GM19468 (cell line): ENCODE results near the gene MIS18A.
A peak's percentile ranks its signal among the peaks of the same experiment; 100 is the strongest.

Experiments
- ATAC-seq: cut with Tn5 transposase; IDR thresholded peaks from one replicate; pipeline ENCODE4 v1.9.1; 2021; ENCODE audit warnings: mild to moderate bottlenecking, moderate library complexity, moderate number of reproducible peaks; ENCODE audit not compliant: unreplicated experiment; ENCODE audit errors: extremely low read depth

MIS18A gene

DNA sequence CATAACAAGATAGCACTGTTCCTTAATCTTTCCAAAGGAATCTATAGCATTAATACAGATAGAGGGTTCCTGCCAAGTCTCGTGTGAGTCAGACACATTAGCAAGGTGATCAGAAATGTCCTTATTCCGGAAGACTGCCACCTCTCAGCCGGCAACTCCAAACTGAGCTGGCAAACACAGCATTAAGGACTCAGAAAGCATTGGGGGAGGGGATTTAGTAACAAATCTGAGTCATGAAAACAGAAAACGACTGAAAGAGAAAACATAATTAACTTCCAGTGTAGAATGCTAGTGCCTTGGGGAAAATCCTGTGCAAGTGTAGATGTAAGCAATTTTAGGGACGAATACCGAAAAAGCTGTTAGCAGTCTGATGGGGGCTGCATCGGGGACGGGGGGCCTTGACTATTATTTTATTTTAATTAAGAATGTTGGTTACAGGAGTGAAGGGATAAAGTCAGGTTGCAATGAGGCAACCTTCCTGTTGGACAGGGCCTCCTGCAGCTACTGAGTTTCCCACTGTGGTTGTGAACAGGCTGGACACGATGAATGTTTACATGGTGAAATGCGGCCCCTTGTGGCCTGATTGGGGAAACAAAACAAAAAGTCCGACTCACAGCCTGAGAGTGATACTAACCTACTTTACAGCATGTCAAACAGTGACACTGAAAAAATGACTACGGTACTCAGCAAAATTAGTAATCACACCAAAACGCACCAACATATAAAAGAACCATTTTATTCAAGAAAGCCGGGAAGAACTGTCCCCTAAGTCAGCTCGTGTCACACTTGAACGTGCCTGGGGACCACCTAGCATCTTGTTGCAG lies 20.7 kb downstream of the MIS18A start:
- peak; percentile 58 for ATAC-seq

DNA sequence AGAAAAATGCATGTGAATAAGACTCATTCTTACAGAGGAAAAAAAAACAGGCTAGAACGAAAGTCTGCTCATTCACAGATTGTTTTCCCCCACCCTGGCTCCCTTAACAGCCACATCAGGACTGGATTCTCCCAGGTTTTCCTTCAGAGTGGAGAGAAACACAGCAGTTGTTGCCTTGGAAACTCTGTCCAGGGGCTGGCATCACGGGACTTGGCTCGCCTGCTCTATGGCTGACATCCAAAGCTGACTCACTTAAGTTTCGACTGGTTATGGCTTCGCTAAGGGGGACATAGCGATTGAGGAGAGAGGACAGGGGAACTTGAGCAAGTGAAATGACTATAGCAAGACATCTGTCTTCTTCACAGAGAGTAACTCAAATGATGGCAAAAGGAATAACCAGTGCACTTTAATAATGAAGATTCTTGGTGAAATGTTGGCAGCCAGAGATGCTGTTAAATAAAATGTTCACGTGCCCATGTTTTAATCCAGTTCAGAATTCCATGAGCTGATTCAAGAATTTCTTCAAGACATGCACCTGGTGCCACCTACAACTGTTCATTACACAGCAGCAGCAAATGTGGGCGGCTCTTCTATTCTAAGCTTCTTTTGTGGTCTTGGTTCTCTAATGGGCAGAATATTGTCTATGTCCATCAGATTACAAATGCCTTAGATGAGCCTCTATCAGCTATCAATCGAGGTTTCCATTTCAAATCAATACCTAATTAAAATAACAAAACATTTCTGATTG lies 21.8 kb downstream of the MIS18A start:
- no peak for ATAC-seq

DNA sequence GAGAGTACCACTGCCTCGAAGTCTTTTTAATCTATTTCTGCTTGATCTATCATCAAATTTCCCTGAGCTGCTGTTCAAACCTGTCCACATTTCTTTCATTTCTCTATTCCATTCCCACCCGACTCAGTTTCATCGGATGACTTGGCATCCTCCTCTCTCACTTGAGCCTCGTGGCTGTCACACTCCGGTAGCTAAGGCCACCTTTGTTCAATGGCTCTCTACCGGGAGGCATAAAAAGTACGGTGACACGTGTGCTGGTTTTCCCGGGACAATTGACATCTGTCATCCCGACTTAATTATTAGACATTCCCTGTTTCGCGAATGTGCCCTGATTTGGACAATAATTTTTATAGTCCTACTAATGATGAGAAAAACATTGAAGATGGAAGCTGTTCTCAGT lies 22.6 kb downstream of the MIS18A start:
- ATAC-seq = no peak

DNA sequence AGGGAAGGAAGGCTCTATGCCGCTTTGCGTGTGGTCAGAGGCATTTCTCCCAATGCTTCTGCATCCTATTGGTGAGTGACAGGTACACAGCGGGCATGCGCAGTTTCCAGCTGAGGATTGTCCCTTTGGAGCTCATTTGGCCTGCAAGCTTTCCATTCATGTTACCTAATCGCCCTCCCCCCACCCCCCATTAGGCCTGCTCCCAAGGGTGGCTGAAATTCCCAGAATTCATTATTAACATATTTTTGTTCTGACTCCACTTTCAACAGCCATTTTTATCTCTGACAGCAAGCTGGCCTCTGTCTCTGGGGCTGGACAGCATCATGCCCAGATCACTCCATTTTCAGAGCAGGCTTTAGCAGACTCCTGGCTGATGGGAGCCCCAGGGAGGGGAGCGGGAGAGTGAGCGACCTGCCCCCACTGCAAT lies 25.6 kb downstream of the MIS18A start:
- ATAC-seq = no peak

DNA sequence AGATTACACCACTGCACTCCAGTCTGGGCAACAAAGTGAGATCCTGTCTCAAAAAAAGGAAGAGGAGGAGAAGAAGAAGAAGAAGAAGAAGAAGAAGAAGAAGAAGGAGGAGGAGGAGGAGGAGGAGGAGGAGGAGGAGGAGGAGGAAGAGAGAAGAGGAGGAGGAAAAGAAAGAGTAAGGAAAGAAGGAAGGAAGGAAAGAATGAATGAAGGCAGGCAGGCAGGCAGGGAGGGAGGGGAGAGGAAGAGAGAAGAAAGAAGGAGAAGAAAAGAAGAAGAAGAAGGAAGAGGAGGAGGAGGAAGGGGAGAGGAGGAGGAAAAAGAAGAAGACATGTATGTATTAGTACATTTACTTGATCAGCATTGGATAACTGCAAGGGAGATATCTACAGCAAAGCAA lies 26.7 kb downstream of the MIS18A start:
- ATAC-seq = no peak

DNA sequence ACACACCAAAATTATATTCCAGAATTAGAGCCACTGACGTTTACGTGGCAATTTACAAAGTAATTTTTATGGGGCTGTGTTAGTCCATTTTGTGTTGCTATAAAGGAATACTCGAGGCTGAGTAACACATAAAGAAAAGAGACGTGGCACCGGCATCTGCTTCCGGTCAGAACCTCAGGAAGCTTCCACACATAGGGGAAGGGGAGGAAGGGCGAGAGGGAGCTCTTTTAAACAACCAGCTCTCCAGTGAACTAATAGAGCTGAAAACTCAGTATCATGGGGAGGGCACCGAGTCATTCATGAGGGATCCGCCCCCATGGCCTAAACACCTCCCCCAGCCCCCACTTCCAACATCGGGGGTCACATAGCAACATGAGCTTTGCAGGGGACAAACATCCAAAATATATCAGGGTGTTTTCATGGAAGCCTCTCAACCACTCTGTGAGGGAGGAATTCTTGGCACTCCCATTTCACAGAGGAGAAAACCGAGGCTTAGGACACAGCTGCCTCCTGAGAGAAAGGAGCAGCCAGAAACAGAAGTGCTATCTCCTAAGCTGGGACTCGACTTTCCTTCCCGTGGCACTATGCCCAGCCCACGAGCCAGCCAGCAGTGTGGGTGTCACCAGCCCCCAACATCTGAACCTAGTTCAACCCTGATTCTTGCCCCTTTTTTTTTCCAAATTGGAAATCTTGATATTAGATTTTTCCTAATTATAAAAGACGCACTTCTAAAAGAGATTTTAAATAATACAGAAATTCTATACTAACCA lies 29.2 kb downstream of the MIS18A start:
- ATAC-seq = no peak

DNA sequence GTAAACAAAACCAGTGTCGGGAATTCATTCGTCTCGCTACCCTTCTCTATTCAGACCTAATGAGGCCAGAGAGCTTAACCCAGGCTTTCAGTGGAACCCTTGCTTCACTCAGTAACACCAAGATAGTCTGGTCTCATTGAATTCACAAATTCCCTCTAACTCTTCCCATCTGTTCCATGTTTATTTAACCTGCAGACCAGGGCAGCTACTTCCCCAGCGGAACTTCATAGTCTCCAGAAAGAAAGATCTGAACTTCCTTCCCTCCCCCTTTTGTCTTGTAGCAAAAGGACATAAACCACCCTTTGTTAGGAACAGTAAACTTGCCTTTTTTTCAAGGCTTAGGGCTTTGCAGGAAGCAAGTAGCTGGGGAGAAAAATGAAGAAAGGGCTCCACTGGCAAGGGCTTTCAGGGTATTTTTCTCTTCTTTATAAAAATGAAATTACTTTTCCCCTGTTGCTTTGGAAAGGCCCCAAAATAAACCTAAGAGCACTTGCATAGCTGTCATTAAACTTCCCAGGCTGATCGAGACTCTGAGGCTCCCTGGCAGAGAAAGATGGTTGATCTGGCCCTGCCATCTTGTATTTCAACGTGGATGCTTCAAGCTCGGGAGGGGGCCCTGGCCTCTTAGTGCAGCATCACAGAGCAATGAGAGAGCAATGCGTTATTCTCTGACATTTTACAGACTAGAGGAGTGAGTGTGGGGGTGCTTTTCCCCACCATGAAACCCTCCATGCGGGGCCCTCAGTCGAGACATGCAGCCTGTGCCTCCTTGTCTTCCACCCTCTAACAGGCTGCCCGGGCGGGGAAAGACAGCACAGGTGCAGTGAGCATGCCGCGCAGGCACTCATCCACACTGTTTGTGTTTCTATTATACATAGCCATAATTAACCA lies 30.0 kb downstream of the MIS18A start:
- no peak for ATAC-seq

DNA sequence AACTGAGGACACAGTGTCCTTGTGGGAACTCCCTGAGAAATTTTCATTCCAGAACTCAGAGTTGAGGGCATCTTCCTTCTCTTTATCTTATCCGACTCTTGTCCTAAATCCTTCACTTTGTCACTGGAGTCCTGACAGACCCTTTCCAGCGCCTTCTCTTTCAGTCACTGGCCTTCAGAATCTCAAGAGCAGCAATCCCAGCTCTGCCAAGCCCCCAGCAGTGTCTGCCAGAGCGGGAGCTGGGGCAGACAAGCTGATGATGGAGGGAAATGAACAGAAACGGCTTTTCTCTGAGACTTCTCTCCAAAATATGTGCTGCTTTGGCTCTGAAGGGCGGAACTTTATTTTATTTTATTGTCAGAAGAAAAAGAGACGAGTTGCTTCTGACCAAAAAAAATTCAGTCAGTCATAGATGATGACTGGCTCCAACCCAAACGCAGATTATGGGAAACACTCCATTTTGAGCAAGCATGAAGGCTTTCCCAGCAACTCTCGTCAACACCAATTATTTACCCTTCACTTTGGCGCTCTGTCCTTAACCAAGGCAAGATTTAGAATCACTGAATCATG lies 32.2 kb downstream of the MIS18A start:
- ATAC-seq = no peak

DNA sequence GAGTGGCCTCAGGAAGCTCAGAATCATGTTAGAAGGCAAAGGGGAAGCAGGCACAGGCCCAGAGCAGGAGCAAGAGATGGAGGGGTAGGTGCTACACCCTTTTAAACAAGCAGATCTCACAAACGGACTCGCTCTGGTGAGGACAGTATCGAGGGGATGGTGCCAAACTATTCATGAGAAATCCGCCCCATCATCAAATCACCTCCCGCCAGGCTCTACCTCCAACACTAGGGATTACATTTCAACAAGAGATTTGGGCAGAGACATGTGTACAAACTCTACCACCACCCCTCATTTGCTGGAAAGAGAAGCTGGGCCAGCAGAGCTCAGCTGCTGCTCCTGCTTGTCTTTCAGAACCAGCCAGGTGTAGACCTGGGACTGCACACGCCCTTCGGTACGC lies 32.9 kb downstream of the MIS18A start:
- no peak for ATAC-seq

DNA sequence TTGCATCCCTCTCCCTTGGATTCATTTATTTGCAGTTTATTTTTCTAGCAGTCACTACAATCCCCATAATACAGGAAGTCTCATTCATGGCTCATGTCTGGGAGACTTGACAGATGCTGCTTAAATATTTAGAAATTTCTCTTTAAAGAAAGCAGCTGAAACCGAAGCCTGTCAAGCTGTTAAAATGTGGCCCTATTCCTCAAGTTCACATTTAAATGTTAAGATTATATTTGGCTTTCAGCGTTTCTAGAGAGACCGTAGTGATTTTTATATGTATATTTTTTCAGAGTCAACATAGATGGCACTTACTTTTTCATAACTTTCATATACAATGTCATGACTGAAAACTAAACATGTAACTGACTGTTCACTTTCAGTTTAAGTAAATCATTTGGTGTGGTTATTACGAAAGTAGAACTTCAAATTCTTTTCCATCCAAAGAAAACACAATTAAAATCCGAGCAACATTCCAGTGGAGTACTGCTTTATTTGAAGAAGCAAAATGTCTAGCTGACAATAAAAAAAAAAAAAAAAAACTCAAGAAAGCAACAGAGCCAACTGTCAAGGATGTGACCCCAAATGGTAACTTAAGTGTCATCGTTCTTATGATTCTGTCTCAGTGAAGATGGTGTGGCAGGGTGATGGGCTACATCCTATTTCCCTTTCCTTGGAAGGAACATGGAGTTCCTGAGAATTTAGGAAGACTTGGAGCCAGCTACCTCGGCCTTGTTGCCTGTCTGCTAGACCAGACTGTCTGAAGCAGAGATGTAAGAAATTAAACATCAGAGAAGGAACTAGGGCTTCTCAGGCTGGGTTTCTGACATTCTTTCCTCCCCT lies 37.8 kb downstream of the MIS18A start:
- no peak for ATAC-seq

DNA sequence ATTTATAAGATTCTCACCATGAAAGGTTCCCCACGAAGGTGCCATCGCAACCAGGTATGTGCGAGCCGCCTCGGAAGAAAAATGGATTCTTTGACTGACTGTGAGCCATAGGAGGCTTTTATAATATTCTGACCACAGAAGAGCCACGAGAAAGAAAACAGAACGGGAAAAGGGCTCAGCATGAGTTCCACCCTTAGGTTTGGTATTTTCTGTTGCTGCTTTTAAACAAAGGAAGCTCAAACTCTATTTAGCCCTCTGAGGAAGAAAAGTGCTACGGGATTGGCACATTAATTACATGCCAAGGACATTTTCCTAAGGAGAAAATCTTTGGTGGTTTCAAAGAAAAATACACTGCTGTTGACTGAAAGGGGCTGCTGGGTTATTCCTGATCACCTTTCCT lies 39.3 kb downstream of the MIS18A start:
- ATAC-seq = no peak

DNA sequence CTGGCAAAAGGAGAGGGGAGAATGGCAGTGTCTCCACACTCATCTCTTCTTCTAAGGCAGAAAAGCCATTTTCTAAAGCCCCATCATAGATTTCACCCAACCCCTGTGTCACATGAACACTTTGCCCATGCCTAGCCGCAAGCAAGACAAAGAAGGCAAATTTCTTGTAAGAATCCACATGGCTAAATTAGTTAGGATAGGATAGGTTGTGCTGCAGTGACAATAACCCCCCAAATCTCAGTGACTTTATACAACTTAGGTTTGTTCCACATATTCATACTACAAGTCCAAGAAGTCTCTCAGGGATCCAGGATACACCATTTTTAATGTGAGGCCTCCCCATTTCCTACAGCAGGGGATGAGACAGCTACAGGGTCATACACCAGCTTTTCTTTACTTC lies 40.8 kb downstream of the MIS18A start:
- no peak for ATAC-seq

DNA sequence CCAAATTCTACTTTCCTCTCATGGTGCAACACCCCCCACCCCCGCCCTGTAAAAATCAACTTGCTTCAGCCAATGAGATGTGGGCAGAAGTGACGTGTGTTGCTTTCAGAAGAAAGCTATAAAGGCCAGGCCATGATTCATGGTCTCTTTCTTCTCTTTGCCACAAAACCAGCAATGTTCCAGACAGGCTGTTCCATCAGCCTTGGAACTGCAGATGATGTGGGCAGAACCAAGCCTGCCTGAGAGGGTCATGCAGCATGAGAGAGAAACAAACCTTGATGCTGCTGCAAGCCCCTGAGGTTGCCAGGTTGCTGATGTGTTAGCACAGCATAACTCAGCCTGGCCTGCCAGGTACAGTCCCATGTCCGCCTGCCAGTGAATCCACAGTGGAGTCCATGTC lies 41.8 kb downstream of the MIS18A start:
- no peak for ATAC-seq

DNA sequence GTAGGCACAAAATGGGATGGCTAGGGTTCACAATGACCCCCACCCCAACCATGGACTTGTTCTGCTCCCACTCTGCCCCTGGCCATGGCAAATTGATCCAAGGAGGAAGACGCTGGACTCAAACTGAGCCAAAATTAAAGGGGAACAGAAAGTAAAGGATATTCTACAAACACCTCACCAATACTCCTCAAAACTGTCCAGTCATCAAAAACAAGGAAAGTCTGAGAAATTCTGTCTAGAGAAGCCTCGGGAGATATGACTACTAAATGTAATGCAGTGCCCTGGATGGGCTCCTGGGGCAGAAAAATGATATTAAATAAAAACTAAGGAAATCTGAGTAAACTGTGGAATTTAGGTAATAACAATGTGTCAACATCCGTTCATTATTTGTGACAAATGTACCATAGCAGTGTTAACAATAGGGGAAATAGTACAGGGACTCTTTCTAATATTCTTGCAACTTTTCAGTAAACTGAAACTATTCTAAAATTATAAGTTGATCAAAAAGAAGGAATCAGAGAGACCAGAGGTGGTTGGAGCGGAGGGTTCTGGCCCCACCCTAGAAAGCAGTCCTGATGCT lies 45.0 kb downstream of the MIS18A start:
- no peak for ATAC-seq

DNA sequence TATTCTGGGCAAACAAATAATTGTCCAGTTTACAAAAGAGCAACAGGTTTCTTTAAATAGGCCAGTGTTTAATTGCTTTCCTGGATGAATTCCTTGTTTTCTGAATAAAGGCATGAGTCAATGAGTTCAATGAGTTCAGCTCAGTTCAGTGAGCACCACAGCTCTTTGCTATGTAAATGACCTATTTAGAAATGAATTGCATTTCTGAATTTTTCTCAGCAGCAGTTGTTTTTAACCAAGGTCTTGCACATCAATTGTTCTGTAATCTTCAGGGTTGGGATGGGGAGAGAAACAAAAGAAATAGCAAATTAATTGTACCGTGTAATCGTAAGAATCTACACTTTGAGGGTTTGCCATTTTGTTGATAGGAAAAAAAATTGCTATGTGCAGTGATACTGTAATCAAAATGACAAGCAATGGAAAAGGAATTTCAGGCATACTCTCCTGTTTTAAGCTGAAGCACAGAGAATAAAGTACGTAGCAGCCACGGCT lies 45.7 kb downstream of the MIS18A start:
- ATAC-seq = no peak

DNA sequence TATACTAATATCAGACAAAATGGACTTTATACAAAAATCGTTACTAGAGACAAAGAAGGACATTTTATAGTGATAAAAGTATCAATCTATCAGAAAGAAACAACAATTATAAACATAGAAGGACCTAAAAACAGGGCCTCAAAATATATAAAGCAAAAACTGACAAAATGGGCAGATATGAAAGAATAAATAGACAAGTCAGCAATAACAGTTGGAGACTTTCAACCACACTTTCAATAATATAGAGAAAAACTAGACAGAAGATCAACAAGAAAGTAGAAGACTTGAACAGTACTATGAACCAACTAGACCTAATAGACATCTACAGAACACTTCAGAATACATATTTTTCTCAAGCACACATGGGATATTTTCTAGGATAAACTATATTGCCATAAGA lies 52.4 kb downstream of the MIS18A start:
- no peak for ATAC-seq
